GM18909 (cell line): ENCODE results near the gene MAML2.

Experiments used
- ATAC-seq: cut with Tn5 transposase; IDR thresholded peaks from one replicate; pipeline ENCODE4 v1.9.1; 2021; ENCODE audit warnings: mild to moderate bottlenecking; ENCODE audit not compliant: unreplicated experiment, poor library complexity

Gene MAML2

GRCh38 chr11:96319898-96320656, 22.9 kb downstream of the MAML2 start:
- no peak for ATAC-seq

DNA sequence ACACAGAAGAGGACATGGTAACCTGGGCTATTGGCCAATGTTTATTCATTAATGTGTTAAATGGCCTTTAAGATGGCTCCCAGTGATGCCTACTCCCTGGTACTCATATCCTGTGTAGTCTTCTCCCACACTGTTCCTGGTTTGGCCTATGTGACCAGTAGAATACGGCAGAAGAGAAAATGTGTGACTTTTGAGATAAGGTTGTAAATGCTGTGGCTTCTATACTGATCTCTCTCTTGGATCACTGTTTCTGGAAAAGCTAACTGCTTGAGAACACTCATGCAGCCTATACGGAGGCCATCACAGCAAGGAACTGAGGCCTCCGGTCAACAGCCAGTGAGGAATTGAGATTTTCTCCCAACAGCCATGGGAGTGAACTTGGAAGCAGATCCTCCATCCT, 24.1 kb downstream of the MAML2 start:
- no peak for ATAC-seq

DNA sequence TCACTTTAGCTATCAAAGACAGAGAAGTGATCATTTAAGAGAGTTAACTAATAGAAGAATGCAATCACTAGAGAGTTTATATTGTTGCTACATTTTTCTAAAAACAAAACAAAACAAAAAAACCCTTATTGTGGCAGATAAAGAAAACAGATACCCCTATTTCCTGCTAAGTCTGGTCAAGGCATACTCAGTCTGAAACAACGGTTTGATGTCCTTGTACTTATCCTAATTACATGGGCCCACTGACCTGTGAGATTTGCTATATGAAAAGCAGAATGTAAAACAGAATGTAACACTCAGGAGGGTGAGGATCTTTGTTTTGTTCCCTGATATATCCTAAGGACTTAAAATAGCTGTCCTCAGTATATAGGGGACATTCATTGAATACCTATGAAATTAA, 24.6 kb downstream of the MAML2 start:
- no peak for ATAC-seq

DNA sequence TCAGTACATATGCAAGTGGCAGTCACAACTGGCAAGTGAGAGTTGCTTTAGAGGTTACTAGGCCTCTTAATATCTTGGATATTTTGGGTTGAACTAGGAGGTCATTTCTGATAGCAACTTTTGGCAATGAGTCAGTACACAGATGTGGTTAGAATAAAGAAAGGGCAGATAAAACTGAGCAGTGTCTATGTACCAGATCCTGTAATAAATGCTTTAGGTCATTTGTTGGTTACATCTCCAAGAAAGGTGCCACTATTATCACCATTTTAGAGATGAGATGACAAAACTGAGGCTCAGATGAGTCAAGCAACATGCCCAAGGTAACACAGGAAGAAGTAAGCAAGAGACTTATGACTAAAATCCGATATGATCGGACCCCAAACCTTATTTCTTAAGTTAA, 25.0 kb downstream of the MAML2 start:
- no peak for ATAC-seq

- no peak for ATAC-seq
Observed at GRCh38 chr11:96317571-96317970, 25.4 kb downstream of the MAML2 start.

GRCh38 chr11:96316869-96317268, 26.1 kb downstream of the MAML2 start:
- ATAC-seq: no peak

DNA sequence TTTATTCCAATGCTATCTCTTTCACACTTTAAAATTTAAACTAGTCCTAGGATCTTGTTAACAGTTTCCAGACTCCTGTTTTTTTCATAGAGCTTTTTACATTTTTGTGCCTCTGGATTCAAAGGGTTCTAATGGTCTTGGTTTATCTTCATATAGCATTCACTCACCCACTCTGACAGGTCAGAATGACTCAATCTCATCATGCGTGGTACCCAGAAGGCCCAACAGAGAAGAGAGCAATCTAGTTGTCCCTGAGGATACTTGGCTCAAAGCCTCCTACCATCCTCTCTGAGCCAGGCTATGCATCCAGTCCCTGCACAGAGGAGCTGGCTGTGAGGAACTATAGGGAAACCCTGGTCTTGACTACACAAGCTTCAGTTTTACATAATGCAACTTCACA, 27.5 kb downstream of the MAML2 start:
- ATAC-seq: no peak

DNA sequence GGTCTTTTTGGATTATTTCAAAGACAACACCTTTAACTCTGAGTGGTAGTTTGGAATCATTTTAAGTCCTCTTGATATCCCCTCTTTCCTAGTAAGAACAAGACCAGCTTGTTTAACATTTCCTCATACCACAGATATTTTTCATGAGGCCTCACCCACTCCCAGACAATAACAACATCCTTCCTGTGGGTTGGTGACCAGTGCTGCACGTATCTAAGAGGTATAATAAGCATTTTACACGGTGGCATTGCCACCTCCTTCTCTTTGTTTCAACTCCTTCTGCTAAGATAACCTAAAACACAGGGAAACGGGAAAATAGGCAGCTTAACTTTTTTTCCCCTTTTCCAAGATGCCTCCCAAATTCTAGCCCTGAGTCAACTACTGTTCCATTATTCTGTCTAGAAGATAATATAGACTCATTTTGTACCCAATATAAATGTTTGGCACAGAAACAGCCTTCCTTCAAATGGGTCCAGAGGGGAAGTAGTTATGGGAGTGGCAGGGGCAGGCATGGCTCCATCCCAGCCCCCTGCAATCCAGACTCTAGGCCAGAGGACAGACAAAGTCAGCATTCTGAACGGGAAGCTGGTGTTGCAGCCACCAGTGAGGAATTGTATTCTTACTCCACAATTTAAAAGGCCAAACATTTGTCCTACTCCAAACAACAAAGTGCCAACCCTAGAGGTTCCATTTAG, 28.5 kb downstream of the MAML2 start:
- ATAC-seq: no peak

DNA sequence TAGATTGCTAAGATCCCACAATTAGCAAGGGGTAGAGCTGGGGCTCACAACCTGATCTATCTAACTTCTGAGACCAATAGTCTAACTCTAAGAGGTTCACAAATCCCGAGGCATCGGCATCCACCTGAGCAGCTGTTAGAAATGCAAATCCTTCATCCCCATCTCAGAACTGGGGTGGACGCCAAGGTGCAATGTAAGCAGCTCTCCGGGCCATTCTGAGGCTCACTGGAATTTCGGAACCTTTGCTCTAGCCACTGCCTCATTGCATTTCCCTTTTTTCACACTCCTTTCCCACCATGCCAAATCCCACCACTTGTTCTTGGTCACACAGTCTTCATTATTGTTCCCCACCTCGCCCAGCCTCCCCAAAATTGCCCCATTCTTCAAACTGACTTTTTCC, 29.8 kb downstream of the MAML2 start:
- no peak for ATAC-seq

DNA sequence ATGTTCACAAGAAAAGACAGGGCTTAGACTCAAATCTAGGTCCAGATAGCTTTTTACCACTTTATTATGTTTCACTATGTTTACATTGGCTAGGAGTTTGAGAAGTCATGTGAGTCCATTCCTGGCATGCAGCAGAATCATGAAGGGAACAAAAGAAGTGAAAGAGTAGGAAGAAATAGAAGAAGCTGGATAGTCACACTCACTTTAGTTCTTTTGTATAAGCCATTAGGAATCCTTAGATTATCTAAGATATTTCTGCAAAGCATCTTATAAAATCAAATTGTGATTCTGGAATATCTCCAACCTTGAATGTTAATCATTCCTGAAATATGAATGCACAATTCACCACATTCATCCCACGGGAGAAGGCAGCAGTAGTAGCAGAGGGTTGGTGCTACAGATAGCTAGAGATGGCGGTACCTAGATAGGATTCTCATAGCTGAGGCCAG, 31.9 kb downstream of the MAML2 start:
- ATAC-seq: no peak

DNA sequence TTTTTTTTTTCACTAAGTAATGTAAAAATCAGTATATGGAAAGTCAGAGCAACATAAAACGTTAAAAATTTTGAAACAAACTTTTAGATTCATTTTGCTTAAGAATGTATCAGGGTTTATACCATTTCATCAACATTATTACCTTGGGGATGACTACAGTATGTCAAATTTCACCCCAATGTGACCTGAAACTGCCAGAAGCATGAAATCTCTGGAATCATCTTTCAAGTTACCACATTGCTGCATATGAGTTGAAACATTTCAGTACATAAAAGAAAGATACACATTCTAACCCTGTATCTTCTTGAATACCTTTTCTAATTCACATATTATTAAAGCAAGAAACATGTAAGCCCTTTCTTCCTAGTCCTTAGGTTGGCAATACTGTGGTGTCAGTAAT, 32.8 kb downstream of the MAML2 start:
- no peak for ATAC-seq

- ATAC-seq: no peak
Observed at GRCh38 chr11:96309643-96310017, 33.4 kb downstream of the MAML2 start.

DNA sequence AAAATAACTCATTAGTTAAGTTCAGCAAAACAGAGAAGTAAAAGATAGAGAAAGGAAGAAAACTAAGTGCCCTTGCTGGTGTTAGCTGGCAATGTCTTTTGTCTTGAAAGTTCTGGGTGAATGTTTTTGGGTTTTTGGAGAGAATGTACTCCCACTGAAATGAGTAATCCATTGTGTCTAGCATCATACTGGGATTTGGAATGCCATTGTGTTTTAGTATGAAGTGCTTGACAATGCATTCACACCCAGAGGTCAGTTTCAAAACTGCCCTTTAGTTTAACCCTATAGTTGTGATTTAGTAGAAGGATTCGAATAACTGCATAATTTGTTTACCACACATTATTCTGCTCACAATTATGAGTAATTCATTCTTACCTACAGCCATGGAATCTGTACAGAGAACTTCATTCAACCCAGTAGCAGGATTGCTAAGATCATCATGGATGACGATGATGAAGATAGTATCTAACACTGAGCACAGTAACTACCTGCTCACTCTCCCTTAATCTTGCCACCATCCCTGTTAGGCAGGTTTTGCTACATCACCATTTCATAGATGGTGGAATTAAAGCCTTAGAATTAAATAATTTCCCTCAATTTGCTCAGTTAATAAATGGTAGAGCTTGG, 33.9 kb downstream of the MAML2 start:
- no peak for ATAC-seq

GRCh38 chr11:96307776-96308140, 35.2 kb downstream of the MAML2 start:
- no peak for ATAC-seq

- no peak for ATAC-seq
Observed at GRCh38 chr11:96306933-96307775, 35.8 kb downstream of the MAML2 start.

- ATAC-seq: no peak
Observed at GRCh38 chr11:96306600-96306932, 36.4 kb downstream of the MAML2 start.

DNA sequence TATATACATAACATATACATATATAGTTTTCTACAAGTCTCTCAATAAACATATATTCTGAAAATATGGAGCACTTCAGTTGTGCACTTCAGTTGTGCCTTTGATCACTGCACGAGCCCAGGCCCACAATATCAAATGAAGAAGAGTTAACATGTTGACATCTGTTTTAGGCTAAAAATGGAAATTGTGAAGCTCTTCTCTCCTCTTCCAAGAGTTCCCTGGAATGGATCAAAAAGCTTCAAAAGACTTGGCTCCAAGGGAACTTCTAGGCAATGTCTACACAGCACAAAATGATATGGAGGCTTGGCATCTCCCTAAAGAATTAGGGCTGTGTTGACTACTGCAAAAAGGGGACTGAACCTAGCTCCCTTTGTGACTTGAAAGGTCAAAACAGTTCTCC, 36.9 kb downstream of the MAML2 start:
- ATAC-seq: no peak

DNA sequence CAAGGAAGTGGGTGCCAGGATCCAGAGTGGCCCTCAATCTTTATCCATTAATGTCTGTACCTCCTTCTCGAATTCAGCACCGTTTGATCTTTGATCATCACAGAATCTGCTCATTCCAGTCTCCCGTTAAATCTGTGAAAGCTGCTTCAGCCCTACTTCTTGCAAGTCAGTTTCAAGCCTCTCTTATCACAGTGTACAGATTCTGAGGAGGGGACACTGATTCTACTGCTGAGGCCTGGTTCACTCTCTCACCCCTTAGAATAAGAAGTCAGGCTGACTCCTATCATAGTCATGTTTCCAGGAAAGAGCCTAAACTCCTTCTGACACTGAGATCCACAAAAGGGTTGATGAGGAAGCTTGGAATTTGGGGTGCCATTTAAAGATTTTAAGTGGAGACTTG, 39.0 kb downstream of the MAML2 start:
- ATAC-seq: no peak

DNA sequence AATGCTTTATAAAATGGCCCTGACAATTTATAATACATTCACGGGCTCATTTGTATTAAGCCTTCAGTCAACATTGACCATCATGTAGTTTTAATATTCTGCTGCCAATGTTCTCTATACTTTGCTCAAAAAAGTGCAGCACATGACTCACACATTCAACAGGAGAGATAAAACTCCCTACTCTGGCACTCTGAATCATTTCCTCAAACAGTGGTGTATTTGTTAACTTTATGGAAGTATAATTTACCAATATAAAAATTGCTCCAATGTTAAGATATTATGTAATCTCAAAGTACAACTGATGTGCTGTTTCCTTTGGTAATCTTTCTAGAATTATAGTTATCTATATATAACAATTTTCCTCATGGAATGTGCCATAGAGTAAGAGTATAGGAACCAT, 39.9 kb downstream of the MAML2 start:
- no peak for ATAC-seq

GRCh38 chr11:96301818-96302217, 41.2 kb downstream of the MAML2 start:
- ATAC-seq: no peak
